K562 (cell line): ENCODE measurements around the gene KLK15. TPM values are rescaled to one million over a fixed set of nuclear protein-coding genes. Genes with fewer than 3 reads are reported as not detected.

Source experiments
- CTCFL ChIP-seq: IDR thresholded peaks from 2 replicates; pipeline ENCODE4 v1.6.1; 2011; ENCODE audit warnings: borderline replicate concordance, low read depth, mild to moderate bottlenecking, moderate library complexity, low read length; ENCODE audit not compliant: insufficient read depth, poor library complexity, severe bottlenecking
- ETS1 ChIP-seq: conservative IDR thresholded peaks from 2 replicates; pipeline ENCODE4 v1.6.1; 2011; ENCODE audit warnings: low read depth, mild to moderate bottlenecking, low read length; ENCODE audit not compliant: control insufficient read depth
- JUN ChIP-seq, 2 experiments: sonication (generic) in 1 of 2; formaldehyde crosslinking in 1 of 2; IDR thresholded peaks; 2 replicates each; pipeline versions ENCODE4 v1.6.1 to v1.8.0; 2012 to 2022; ENCODE audit warnings: borderline replicate concordance in 2 of 2, mild to moderate bottlenecking in 2 of 2, improper control_type of control experiment in 1 of 2, low read depth in 1 of 2, low read length in 1 of 2, missing genetic modification reagents in 1 of 2
- KLF6 ChIP-seq: fragments of 250-450 bp; sonication (Bioruptor Pico); IDR thresholded peaks from 2 replicates; pipeline ENCODE4 v1.4.0; 2020; ENCODE audit warnings: mild to moderate bottlenecking, moderate library complexity, borderline replicate concordance
- MBD2 ChIP-seq: sonication (generic); IDR thresholded peaks from 2 replicates; pipeline ENCODE4 v1.6.1; 2016; ENCODE audit warnings: low read depth, borderline replicate concordance
- NFE2L1 ChIP-seq: fragments of 450-650 bp; IDR thresholded peaks from 2 replicates; pipeline ENCODE4 v1.6.1; 2016; ENCODE audit warnings: missing genetic modification characterization, low read depth, mild to moderate bottlenecking, missing compliant biosample characterization, moderate library complexity, borderline replicate concordance
- RFX5 ChIP-seq: IDR thresholded peaks from 2 replicates; pipeline ENCODE4 v1.6.1; 2011; ENCODE audit warnings: low read depth, mild to moderate bottlenecking, improper control_type of control experiment, low read length
- SUPT5H ChIP-seq: fragments of 450-650 bp; IDR thresholded peaks from 2 replicates; pipeline ENCODE4 v1.6.1; 2016
- TEAD1 ChIP-seq, 2 experiments: fragments of 450-650 bp in 1 of 2; sonication (generic) in 1 of 2; formaldehyde crosslinking; IDR thresholded peaks; 2 replicates each; pipeline versions ENCODE4 v1.4.0 to v1.8.0; 2020 to 2022; ENCODE audit warnings: mild to moderate bottlenecking in 2 of 2, missing genetic modification reagents in 1 of 2
- ZBTB26 ChIP-seq: fragments of 450-650 bp; formaldehyde crosslinking; IDR thresholded peaks from 2 replicates; pipeline ENCODE4 v1.4.0; 2022; ENCODE audit warnings: missing genetic modification characterization
- ZBTB33 ChIP-seq: sonication (generic); formaldehyde crosslinking; IDR thresholded peaks from 2 replicates; pipeline ENCODE4 v1.8.1; 2023; ENCODE audit warnings: mild to moderate bottlenecking, missing genetic modification reagents
- ZNF239 ChIP-seq: fragments of 250-450 bp; sonication (Bioruptor Pico); IDR thresholded peaks from 2 replicates; pipeline ENCODE4 v1.4.0; 2020; ENCODE audit warnings: mild to moderate bottlenecking
- ZNF398 ChIP-seq: fragments of 250-450 bp; sonication (Bioruptor Pico); IDR thresholded peaks from 2 replicates; pipeline ENCODE4 v1.8.0; 2021; ENCODE audit warnings: moderate library complexity, mild to moderate bottlenecking, inconsistent platforms
- ZNF586 ChIP-seq: fragments of 450-650 bp; formaldehyde crosslinking; conservative IDR thresholded peaks from 2 replicates; pipeline ENCODE4 v1.4.0; 2020; ENCODE audit warnings: mild to moderate bottlenecking, moderate library complexity
- polyA plus RNA-seq, 8 experiments: library from polyadenylated mRNA; depleted of rRNA in 4 of 8; stranded (reverse) in 5 of 8; unstranded in 3 of 8; fragments of >200 nt; fragmentation: Nextera tagmentation in 2 of 8; fragmentation: Illumina TruSeq in 1 of 8; extraction: Ambion mirVana in 2 of 8; extraction: Trizol in 1 of 8; gene quantifications; 2 replicates each; pipeline versions ENCODE4 v1.2.1 to v1.2.3, GENCODE V29; 2011 to 2014; ENCODE audit warnings: inconsistent platforms in 1 of 8, missing spikeins in 1 of 8
- total RNA-seq, 7 experiments: library from RNA; depleted of rRNA in 6 of 7; stranded (reverse); fragments of >200 nt in 6 of 7; fragmentation: Illumina TruSeq in 2 of 7; extraction: Trizol in 2 of 7; gene quantifications; 2 replicates each; pipeline versions ENCODE4 v1.2.1 to v1.2.3, GENCODE V29; 2011 to 2021; ENCODE audit warnings: low replicate concordance in 1 of 7

The KLK15 gene
- total and polyA plus RNA-seq, 9 of the 15 experiments (the other 6 are each of a cell fraction or from before 2014, with no cell fraction given) = not detected

GRCh38 chr19:50803633-50804419 lies 29.5 kb downstream of the KLK15 start (continued):
- no peak for TF ChIP-seq CTCFL
- no peak for TF ChIP-seq TEAD1 (CRISPR knock-in tag; IDR thresholded peaks at IDR 0.05)
- TF ChIP-seq ZNF239 (CRISPR knock-in tag) = no peak
- TF ChIP-seq ZBTB26 = no peak
- TF ChIP-seq RFX5 = no peak
- no peak for TF ChIP-seq ZNF586 (CRISPR knock-in tag)
- no peak for TF ChIP-seq MBD2
- 0 out of 2 replicates have a peak, but pooled peaks have one; percentile 29 for TF ChIP-seq ETS1
- TF ChIP-seq ZNF398 = no peak
- no peak for TF ChIP-seq JUN (IDR thresholded peaks at IDR 0.05; ENCODE audit: borderline replicate concordance, low read depth, low read length)
- no peak for TF ChIP-seq JUN (CRISPR knock-in tag; IDR thresholded peaks at IDR 0.05; ENCODE audit: borderline replicate concordance)
- TF ChIP-seq SUPT5H = no peak
- no peak for TF ChIP-seq KLF6 (CRISPR knock-in tag)
- no peak for TF ChIP-seq NFE2L1
- no peak for TF ChIP-seq ZBTB33 (CRISPR knock-in tag)
